ENCODE measurements around the gene GALNTL6.

GRCh38 chr4:172521680-172522079, 708.5 kb downstream of the GALNTL6 start:
- TF ChIP-seq CTCF (IDR thresholded peaks at IDR 0.05), result no peak
- no peak for TF ChIP-seq EZH2 (IDR thresholded peaks at IDR 0.05; ENCODE audit: borderline replicate concordance, insufficient read depth, low read depth, low read length, poor library complexity, severe bottlenecking)
